ENCODE results near the gene NXNL1. TPM values are rescaled to one million over a fixed set of nuclear protein-coding genes. Genes with fewer than 3 reads are reported as not detected.
"Not testable (repeated sequence)": the region's sequence is repeated elsewhere in the genome, so short reads cannot be mapped to it uniquely, and the experiment has no call there.

Gene NXNL1
- total RNA-seq, 1 donor from 2014 or later = 0.24 TPM

GRCh38 chr19:17488593-17489391 lies 28.1 kb upstream of the NXNL1 start:
- ATAC-seq (ENCODE audit: poor library complexity) (peak; percentile 66), DNase-seq (peak; percentile 76)
- intact Hi-C loops (cut with DNase I) = no loop called here

GRCh38 chr19:17487284-17488121 lies 26.8 kb upstream of the NXNL1 start:
- no peak for DNase-seq
- intact Hi-C loops (cut with DNase I) = no loop called here
- no peak for ATAC-seq (ENCODE audit: poor library complexity)

GRCh38 chr19:17486545-17487240 lies 26.0 kb upstream of the NXNL1 start:
- intact Hi-C loops (cut with DNase I) = no loop called here
- peak; percentile 13 for ATAC-seq (ENCODE audit: poor library complexity)

GRCh38 chr19:17484520-17485185 lies 23.9 kb upstream of the NXNL1 start:
- ATAC-seq (ENCODE audit: poor library complexity) (no peak), DNase-seq (no peak)
- intact Hi-C loops (cut with DNase I) = no loop called here

More at GRCh38 chr19:17486545-17487240, 26.0 kb upstream of the NXNL1 start:
- no peak for DNase-seq

GRCh38 chr19:17483605-17484002 lies 22.9 kb upstream of the NXNL1 start:
- intact Hi-C loops (cut with DNase I) = no loop called here
- ATAC-seq (ENCODE audit: poor library complexity) (no peak), DNase-seq (no peak)

- intact Hi-C loops (cut with DNase I) = no loop called here
- DNase-seq = no peak
- no peak for ATAC-seq (ENCODE audit: poor library complexity)
Observed at GRCh38 chr19:17482877-17483604, 22.3 kb upstream of the NXNL1 start.

- ATAC-seq (ENCODE audit: poor library complexity) = no peak
- intact Hi-C loops (cut with DNase I) = no loop called here
- DNase-seq = no peak
Observed at GRCh38 chr19:17481986-17482385, 21.3 kb upstream of the NXNL1 start.

- intact Hi-C loops (cut with DNase I) = no loop called here
- DNase-seq (no peak), ATAC-seq (ENCODE audit: poor library complexity) (no peak)
Observed at GRCh38 chr19:17479325-17479791, 18.6 kb upstream of the NXNL1 start.

- ATAC-seq (ENCODE audit: poor library complexity) = peak; percentile 76
- peak; percentile 84 for DNase-seq
- intact Hi-C loops (cut with DNase I) = no loop called here
Observed at GRCh38 chr19:17475541-17476115, 14.9 kb upstream of the NXNL1 start.

- ATAC-seq (ENCODE audit: poor library complexity); DNase-seq; intact Hi-C loops (cut with DNase I): not testable (repeated sequence)
Observed at GRCh38 chr19:17475011-17475540, 14.3 kb upstream of the NXNL1 start.

- intact Hi-C loops (cut with DNase I) = no loop called here
Observed at GRCh38 chr19:17473041-17473440, 12.3 kb upstream of the NXNL1 start.

GRCh38 chr19:17471410-17472125 lies 10.8 kb upstream of the NXNL1 start:
- intact Hi-C loops (cut with DNase I) = no loop called here
- no peak for ATAC-seq (ENCODE audit: poor library complexity)
- DNase-seq = no peak

More at GRCh38 chr19:17473041-17473440, 12.3 kb upstream of the NXNL1 start:
- no peak for DNase-seq
- no peak for ATAC-seq (ENCODE audit: poor library complexity)

- intact Hi-C loops (cut with DNase I) = no loop called here
- DNase-seq = peak; percentile 98
- ATAC-seq (ENCODE audit: poor library complexity) = peak; percentile 82
Observed at GRCh38 chr19:17470068-17470841, 9.5 kb upstream of the NXNL1 start, which contains the start of gene SLC27A1. Gene SLC27A1, plus strand, starts transcription at chr19:17470524. Its CDS starts 17 bp downstream, at chr19:17470541.

- DNase-seq (peak; percentile 97), ATAC-seq (ENCODE audit: poor library complexity) (peak; percentile 78)
- intact Hi-C loops (cut with DNase I) = loop anchor here (5.0 kb wide), 1 partner anchor 72 kb away; no protein-coding TSS in a partner anchor
Observed at GRCh38 chr19:17469481-17470067, 8.8 kb upstream of the NXNL1 start.

GRCh38 chr19:17469092-17469480 lies 8.4 kb upstream of the NXNL1 start:
- no peak for DNase-seq
- ATAC-seq (ENCODE audit: poor library complexity) = no peak
- intact Hi-C loops (cut with DNase I) = loop anchor here (5.0 kb wide), 1 partner anchor 72 kb away; no protein-coding TSS in a partner anchor

All from Right ventricle myocardium superior (tissue), 1 donor.